Activated CD4-positive, alpha-beta T cell treated with anti-CD3 and anti-CD28 coated beads, Interleukin-2, amount 10 ng/mL, durations not matched to agents 7 days and 5 days (primary cell): ENCODE measurements around the gene POLR1H. TPM values are rescaled to one million over a fixed set of nuclear protein-coding genes. Genes with fewer than 3 reads are reported as not detected.
A peak's percentile ranks its signal among the peaks of the same experiment; 100 is the strongest.

Experiments used
- CTCF ChIA-PET: fragments of 350-600 bp; sonication (Branson Sonifier 250); formaldehyde crosslinking; loops from one replicate; lab custom pipeline; 2021; ENCODE audit warnings: antibody characterized with exemption; lab: Charles Lee
- POLR2A ChIA-PET: fragments of 350-600 bp; sonication (Branson Sonifier 250); formaldehyde crosslinking; loops from one replicate; lab custom pipeline; 2021; ENCODE audit warnings: antibody characterized with exemption; lab: Charles Lee
- DNase-seq: peaks from one replicate; pipeline ENCODE4 v3.0.0-alpha.2; 2020
- H3K27ac Mint-ChIP-seq: one replicate; pipeline ENCODE4 v1.8.0; 2021; ENCODE audit warnings: mild to moderate bottlenecking, moderate library complexity, mixed read lengths
- H3K27me3 Mint-ChIP-seq: one replicate; pipeline ENCODE4 v1.8.0; 2021; ENCODE audit warnings: mixed read lengths
- H3K36me3 Mint-ChIP-seq: one replicate; pipeline ENCODE4 v1.8.0; 2021; ENCODE audit warnings: low read depth, mixed read lengths
- H3K4me1 Mint-ChIP-seq: one replicate; pipeline ENCODE4 v1.8.0; 2021; ENCODE audit warnings: mixed read lengths
- H3K4me3 Mint-ChIP-seq: one replicate; pipeline ENCODE4 v1.8.0; 2021; ENCODE audit warnings: mild to moderate bottlenecking, moderate library complexity, mixed read lengths
- H3K9me3 Mint-ChIP-seq: one replicate; pipeline ENCODE4 v1.8.0; 2021; ENCODE audit warnings: mixed read lengths
- total RNA-seq, 2 experiments: library from RNA; stranded (reverse); gene quantifications; one replicate each; pipeline ENCODE4 v1.2.3, GENCODE V29; 2021

Gene POLR1H
- total RNA-seq, 2 experiments from 2014 or later, result 52.9 to 59.1 TPM

DNA sequence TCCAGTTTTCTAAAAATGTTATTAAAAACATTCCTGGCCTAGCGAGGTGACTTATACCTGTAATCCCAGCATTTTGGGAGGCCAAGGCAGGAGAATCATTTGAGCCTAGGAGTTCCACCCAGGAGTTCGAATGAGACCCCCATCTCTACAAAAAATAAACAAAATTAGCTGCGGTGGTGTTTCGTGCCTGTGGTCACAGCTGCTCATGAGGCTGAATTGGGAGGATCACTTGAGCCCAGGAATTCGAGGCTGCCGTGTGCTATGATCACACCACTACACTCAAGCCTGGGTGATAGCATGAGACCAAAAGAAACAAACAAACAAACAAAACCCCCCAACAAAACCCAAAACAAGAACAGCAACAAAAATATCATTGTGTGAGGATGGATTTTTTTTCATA, 19.8 kb upstream of the POLR1H start:
- no peaks in the 10 kb centered on the region for H3K9me3 Mint-ChIP-seq
- no peaks in the 10 kb centered on the region for H3K27me3 Mint-ChIP-seq
- no peak for DNase-seq
- H3K4me3 Mint-ChIP-seq, result no peak overlapping the region
- ChIA-PET CTCF (interaction anchor here (1.9 kb wide), 1 partner anchor 25 kb away, joined by 5 read pairs; the partner anchor contains the start of gene PPP1R11), POLR2A (no interaction called here)
- peaks cover 2% of the 10 kb centered on the region for H3K36me3 Mint-ChIP-seq
- peaks cover 2% of the 10 kb centered on the region for H3K4me1 Mint-ChIP-seq
- H3K27ac Mint-ChIP-seq, result no peak overlapping the region

GRCh38 chr6:30041821-30042220, 19.2 kb upstream of the POLR1H start:
- Mint-ChIP-seq H3K4me3 (no peak overlapping the region), H3K9me3 (no peaks in the 10 kb centered on the region), H3K36me3 (peaks cover 2% of the 10 kb centered on the region), H3K27ac (no peak overlapping the region), H3K4me1 (peaks cover 3% of the 10 kb centered on the region), H3K27me3 (no peaks in the 10 kb centered on the region)
- DNase-seq, result no peak
- ChIA-PET CTCF (interaction anchor here (1.9 kb wide), 1 partner anchor 24 kb away, joined by 5 read pairs; the partner anchor contains the start of gene PPP1R11), POLR2A (no interaction called here)

DNA sequence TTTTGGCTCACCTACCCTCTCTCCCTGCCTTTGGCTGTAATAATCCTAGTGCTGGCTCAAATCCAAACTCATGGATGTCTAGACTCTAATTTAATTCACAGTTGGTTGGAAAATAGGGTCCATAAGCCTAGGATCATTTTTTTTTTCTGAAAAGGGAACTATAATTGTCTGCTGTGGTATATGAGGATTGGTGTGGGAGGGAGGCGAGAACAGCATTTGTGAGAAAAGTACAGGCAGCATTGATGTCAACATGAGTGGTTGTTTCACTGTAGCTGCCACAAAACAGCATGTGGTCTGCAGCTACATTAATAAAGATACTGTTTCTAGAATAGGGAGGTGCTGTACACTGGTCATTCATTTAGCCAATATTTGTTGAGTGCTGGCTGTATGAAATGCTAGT, 18.6 kb upstream of the POLR1H start:
- peaks cover 2% of the 10 kb centered on the region for H3K36me3 Mint-ChIP-seq
- peaks cover 9% of the 10 kb centered on the region for H3K4me1 Mint-ChIP-seq
- ChIA-PET POLR2A (no interaction called here), CTCF (interaction anchor here (0.6 to 1.9 kb wide), 4 partner anchors 11 to 81 kb away, joined by 3 to 5 read pairs (median 4); partner anchors contain the start of gene PPP1R11)
- H3K9me3 Mint-ChIP-seq, result no peaks in the 10 kb centered on the region
- no peak overlapping the region for H3K4me3 Mint-ChIP-seq
- no peak overlapping the region for H3K27ac Mint-ChIP-seq
- DNase-seq, result no peak
- H3K27me3 Mint-ChIP-seq, result no peaks in the 10 kb centered on the region

GRCh38 chr6:30042914-30043313, 18.2 kb upstream of the POLR1H start:
- ChIA-PET POLR2A (no interaction called here), CTCF (interaction anchor here (0.7 to 1.9 kb wide), 3 partner anchors 11 to 80 kb away, joined by 3 to 5 read pairs (median 3); partner anchors contain the start of gene PPP1R11)
- H3K4me1 Mint-ChIP-seq, result peaks cover 9% of the 10 kb centered on the region
- H3K9me3 Mint-ChIP-seq, result no peaks in the 10 kb centered on the region
- no peak for DNase-seq
- H3K27me3 Mint-ChIP-seq, result no peaks in the 10 kb centered on the region
- peaks cover 2% of the 10 kb centered on the region for H3K36me3 Mint-ChIP-seq
- H3K27ac Mint-ChIP-seq, result no peak overlapping the region
- no peak overlapping the region for H3K4me3 Mint-ChIP-seq

DNA sequence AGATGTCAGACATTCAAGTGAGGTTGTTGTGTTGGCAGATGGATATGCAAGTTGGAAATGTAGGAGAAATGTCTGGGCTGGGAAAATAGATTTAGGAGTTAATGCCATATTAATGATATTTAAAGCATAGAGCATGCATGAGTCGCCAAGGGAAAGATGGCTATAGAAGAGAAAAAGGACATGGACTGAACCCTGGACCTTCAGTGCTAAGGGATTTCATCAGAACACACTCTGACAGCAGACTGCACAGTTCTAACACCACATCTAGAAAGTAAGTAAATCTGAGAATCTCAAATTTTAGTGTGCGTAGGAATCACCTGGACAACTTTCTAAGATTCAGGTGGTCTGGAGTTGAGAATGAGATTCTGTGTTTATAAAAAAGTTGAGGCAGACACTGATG, 17.3 kb upstream of the POLR1H start:
- Mint-ChIP-seq H3K36me3 (peaks cover 2% of the 10 kb centered on the region), H3K4me3 (no peak overlapping the region), H3K27ac (no peak overlapping the region), H3K4me1 (peaks cover 9% of the 10 kb centered on the region), H3K9me3 (no peaks in the 10 kb centered on the region), H3K27me3 (no peaks in the 10 kb centered on the region)
- no peak for DNase-seq
- POLR2A ChIA-PET, result no interaction called here
- CTCF ChIA-PET, result no interaction called here

DNA sequence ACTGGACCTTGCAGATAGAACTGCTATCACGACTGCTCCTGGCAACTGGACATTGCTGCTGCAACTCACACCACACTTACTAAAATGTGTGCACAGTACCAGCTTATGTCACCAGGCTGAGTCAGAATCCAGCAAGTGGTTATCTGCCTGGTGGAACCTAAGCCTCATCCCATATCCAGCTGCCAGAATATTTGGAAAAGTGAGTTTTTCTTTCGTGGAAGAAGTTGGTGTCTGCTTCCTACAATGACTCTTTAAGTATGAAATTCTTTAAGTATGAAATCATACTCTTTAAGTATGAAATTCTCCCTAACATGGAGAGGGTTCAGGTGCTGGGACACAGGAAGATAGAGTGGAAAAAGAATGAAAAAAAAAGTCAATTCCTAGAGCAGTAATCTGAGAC, 16.4 kb upstream of the POLR1H start:
- no peak overlapping the region for H3K27ac Mint-ChIP-seq

DNA sequence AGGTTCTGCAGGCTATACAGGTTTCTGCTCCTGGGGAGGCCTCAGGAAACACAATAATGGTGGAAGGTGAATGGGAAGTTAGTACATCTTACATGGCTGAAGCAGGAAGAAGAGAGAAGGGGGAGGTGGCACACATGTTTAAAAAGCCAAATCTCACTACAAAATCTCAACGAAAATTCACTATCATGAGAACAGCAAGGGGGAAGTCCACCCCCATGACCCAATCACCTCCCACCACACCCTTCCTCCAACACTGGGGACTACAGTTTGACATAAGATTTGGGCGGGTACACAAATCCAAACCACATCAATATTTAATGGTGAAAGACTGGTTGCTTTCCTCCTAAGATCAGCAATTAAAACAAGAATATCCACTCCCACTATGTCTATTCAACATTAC, 13.8 kb upstream of the POLR1H start:
- H3K4me3 Mint-ChIP-seq, result no peak overlapping the region
- POLR2A ChIA-PET, result no interaction called here

More for the DNA sequence above, 16.4 kb upstream of the POLR1H start:
- DNase-seq, result no peak
- Mint-ChIP-seq H3K27me3 (no peaks in the 10 kb centered on the region), H3K4me3 (no peak overlapping the region), H3K4me1 (peaks cover 9% of the 10 kb centered on the region), H3K9me3 (no peaks in the 10 kb centered on the region), H3K36me3 (peaks cover 2% of the 10 kb centered on the region)
- CTCF ChIA-PET, result no interaction called here
- POLR2A ChIA-PET, result no interaction called here

DNA sequence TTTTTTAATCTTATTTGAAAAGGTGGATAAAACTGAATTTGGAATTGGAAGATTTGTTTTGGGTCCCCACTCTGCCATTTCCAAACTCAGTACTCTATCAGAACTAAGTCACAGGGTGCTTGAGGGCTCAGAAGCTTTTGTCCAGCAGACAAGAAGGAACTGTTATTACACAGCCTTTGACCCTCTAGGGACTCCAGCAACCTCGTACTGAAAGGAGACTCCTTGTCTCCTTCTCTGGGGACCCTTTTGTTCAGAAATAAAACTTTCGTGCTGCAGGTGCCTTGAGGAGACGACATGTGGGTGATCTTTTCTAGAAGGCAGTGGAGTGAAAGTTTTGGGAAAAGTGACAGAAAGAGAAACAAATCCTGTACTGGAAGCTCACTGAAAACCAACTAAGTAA, 7.4 kb upstream of the POLR1H start:
- Mint-ChIP-seq H3K27me3 (no peaks in the 10 kb centered on the region), H3K36me3 (peaks cover 9% of the 10 kb centered on the region), H3K4me1 (peaks cover 3% of the 10 kb centered on the region), H3K9me3 (no peaks in the 10 kb centered on the region), H3K27ac (no peak overlapping the region), H3K4me3 (no peak overlapping the region)
- DNase-seq, result no peak
- ChIA-PET POLR2A (no interaction called here), CTCF (no interaction called here)

More for the DNA sequence above, 13.8 kb upstream of the POLR1H start:
- Mint-ChIP-seq H3K36me3 (peaks cover 2% of the 10 kb centered on the region), H3K4me1 (peaks cover 9% of the 10 kb centered on the region), H3K27me3 (no peaks in the 10 kb centered on the region), H3K27ac (no peak overlapping the region), H3K9me3 (no peaks in the 10 kb centered on the region)
- CTCF ChIA-PET, result no interaction called here
- no peak for DNase-seq

GRCh38 chr6:30055513-30055912, 5.6 kb upstream of the POLR1H start:
- POLR2A ChIA-PET, result no interaction called here
- CTCF ChIA-PET, result no interaction called here
- Mint-ChIP-seq H3K4me3 (no peak overlapping the region), H3K27ac (no peak overlapping the region), H3K9me3 (no peaks in the 10 kb centered on the region), H3K27me3 (no peaks in the 10 kb centered on the region), H3K36me3 (peaks cover 9% of the 10 kb centered on the region), H3K4me1 (peaks cover 17% of the 10 kb centered on the region)
- no peak for DNase-seq

DNA sequence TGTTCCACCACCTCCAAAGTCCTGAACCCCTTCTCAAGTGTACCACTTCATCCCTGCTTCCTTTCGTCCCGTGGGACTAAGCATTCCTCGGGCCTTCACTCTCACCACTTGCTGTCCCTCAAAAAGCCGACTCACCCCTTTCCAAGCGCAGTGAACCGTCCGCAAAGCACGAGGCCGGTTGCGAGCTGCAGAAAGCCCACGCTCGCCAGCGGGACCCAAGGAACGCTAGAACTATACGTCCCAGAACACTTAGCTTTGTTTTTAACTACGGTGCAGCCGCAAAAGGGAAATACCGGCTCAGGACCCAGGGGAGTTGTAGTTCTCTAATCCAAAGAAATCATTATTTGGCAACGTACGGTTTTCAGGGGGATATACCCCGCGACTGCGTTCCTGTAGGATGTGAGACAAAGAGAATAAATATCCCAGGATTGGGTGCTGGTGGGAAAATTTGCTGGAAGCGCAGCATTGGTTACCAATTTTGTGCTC, 416 bp upstream of the POLR1H start:
- Mint-ChIP-seq H3K4me3 (peak overlapping the region; percentile 97), H3K4me1 (peaks cover 40% of the 10 kb centered on the region), H3K9me3 (no peaks in the 10 kb centered on the region), H3K27me3 (no peaks in the 10 kb centered on the region), H3K27ac (peak overlapping the region; percentile 98), H3K36me3 (peaks cover 36% of the 10 kb centered on the region)
- CTCF ChIA-PET, result interaction anchor here (0.7 to 1.7 kb wide), 7 partner anchors 8 to 98 kb away, joined by 3 to 7 read pairs (median 3); no protein-coding TSS in a partner anchor
- DNase-seq, result peak; percentile 19
- POLR2A ChIA-PET, result no interaction called here

DNA sequence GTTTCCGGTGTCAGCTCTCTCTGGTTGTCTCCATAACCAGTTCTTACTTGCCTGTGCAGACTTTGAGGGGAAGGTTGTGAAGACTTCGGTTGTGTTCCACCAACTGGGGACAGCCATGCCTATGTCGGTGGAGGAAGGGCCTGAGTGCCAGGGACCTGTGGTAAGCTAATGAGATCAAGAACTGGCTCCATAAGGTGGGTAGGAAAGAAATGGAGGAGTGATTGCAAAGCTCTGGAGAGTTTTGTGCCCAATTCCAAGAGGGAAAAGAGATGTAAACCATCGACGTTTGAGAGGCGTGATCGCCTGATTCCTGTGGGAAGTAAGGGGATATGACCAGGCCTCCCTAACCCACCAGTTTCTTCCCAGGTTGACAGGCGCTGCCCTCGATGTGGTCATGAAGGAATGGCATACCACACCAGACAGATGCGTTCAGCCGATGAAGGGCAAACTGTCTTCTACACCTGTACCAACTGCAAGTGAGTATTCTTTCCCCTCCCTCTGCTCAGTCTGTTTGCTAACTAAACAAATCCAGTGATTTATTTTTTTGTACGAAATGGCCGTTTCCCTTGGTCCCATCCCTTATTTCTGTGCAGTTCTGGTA, 893 bp downstream of the POLR1H start:
- H3K36me3 Mint-ChIP-seq, result peaks cover 39% of the 10 kb centered on the region
- ChIA-PET POLR2A (interaction anchor here (0.7 kb wide), 1 partner anchor 9 kb away, joined by 3 read pairs; no protein-coding TSS in a partner anchor), CTCF (interaction anchor here (0.5 to 1.3 kb wide), 3 partner anchors 9 to 1205 kb away, joined by 3 to 4 read pairs (median 3); no protein-coding TSS in a partner anchor)
- H3K4me3 Mint-ChIP-seq, result peak overlapping the region; percentile 97
- peak; percentile 63 for DNase-seq
- H3K9me3 Mint-ChIP-seq, result no peaks in the 10 kb centered on the region
- H3K27ac Mint-ChIP-seq, result peak overlapping the region; percentile 98
- H3K4me1 Mint-ChIP-seq, result peaks cover 48% of the 10 kb centered on the region
- H3K27me3 Mint-ChIP-seq, result no peaks in the 10 kb centered on the region

DNA sequence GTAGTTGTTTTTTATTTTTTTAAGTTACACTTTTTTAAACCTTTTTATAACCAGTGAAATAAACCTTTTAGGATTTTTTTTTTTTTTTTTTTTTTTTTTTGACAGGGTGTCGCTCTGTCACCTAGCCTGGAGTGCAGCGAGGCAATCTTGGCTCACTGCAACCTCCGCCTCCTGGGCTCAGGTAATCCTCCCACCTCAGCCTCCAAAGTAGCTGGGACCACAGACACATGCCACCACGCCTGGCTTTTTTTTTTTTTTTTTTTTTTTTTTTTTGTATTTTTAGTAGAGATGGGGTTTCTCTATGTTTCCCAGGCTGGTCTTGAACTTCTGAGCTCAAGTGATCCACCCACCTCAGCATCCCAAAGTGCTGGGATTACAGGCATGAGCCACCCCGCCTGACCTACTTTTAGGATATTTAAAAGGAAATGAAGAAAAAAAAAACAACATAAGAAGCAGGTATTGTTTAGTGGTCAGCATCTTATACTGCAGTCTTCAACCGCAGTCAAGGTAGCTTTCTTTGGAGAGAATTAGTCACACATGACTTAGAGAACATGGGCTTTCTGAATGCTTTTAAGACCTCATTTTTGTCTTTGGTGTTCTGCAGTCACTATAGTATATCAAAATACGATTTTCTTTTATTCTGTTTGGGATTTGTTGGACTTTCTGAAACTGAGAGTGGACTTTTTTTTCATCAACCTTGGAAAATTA, 1.6 kb downstream of the POLR1H start:
- peaks cover 39% of the 10 kb centered on the region for H3K36me3 Mint-ChIP-seq
- H3K4me3 Mint-ChIP-seq, result peak overlapping the region; percentile 97
- POLR2A ChIA-PET, result no interaction called here
- CTCF ChIA-PET, result interaction anchor here (0.5 to 0.8 kb wide), 4 partner anchors 104 to 1205 kb away, joined by 3 to 4 read pairs (median 3); no protein-coding TSS in a partner anchor
- peak overlapping the region; percentile 98 for H3K27ac Mint-ChIP-seq
- no peak for DNase-seq
- peaks cover 52% of the 10 kb centered on the region for H3K4me1 Mint-ChIP-seq
- H3K27me3 Mint-ChIP-seq, result no peaks in the 10 kb centered on the region
- H3K9me3 Mint-ChIP-seq, result no peaks in the 10 kb centered on the region

DNA sequence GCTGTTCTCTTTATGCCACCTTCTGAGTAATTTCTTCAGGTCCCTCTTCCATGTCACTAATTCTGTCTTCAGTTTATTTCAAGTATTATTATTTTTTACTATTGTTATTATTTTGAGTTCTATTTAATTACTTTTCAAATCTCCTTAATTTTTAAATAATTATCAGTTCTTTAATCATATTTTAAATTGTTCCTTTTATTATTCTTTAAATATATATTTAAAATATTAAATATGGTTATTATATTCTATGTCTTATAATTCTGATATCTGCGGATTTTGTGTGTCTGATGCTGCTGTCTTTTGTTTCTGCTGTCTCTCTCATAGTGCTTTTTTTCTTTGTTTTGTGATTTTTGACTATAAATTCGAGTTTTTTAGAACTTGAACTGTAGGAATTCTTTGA, 2.2 kb downstream of the POLR1H start:
- peaks cover 59% of the 10 kb centered on the region for H3K4me1 Mint-ChIP-seq
- POLR2A ChIA-PET, result no interaction called here
- H3K4me3 Mint-ChIP-seq, result no peak overlapping the region
- H3K9me3 Mint-ChIP-seq, result no peaks in the 10 kb centered on the region
- peaks cover 44% of the 10 kb centered on the region for H3K36me3 Mint-ChIP-seq
- CTCF ChIA-PET, result interaction anchor here (0.6 to 0.8 kb wide), 3 partner anchors 103 to 430 kb away, joined by 3 to 4 read pairs (median 3); no protein-coding TSS in a partner anchor
- DNase-seq, result no peak
- H3K27ac Mint-ChIP-seq, result peak overlapping the region; percentile 69
- no peaks in the 10 kb centered on the region for H3K27me3 Mint-ChIP-seq
